ENCODE results near the gene SCNN1B.
"Not testable (repeated sequence)": the region's sequence is repeated elsewhere in the genome, so short reads cannot be mapped to it uniquely, and the experiment has no call there.

Gene SCNN1B

DNA sequence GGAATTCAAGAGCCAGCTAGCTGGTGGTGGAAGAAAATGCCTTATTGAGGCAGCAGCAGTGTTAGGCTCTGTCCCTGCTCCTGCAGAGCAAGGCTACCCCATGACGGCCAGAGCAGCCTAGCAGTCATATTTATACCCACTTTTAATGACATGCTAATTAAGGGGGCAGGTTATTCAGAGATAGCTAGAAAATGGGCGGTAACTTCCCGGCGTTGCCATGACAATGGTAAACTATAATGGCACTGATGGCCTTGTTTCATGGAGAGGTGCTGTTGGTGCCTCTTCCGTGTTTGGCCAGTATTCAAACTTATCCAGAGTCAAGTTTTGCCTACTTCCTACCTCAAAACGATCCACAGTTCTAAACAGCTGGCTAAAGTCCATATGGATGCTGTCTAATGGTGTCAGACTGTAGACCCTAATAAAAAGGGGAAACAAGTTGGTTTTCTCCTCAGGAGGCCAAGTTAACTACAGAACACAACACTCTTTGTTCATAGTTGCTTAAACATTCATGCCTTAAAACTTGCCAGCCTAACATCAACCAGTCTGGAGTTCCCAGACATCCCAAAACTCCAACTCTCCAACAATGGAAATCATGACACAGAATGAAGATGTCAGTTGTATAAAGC lies 3.7 kb upstream of the SCNN1B start:
- no peak for TF ChIP-seq CTCF (IDR thresholded peaks at IDR 0.05; ENCODE audit: low read length, missing control alignments)
- DNase-seq (ENCODE audit: low read depth) = no peak
- no peak overlapping the region for H3K4me3 ChIP-seq (replicated peaks; ENCODE audit: low read depth, low read length)

GRCh38 chr16:23299815-23300214 lies 2.3 kb upstream of the SCNN1B start:
- H3K4me3 ChIP-seq (replicated peaks; ENCODE audit: low read depth, low read length); DNase-seq (ENCODE audit: low read depth): not testable (repeated sequence)

DNA sequence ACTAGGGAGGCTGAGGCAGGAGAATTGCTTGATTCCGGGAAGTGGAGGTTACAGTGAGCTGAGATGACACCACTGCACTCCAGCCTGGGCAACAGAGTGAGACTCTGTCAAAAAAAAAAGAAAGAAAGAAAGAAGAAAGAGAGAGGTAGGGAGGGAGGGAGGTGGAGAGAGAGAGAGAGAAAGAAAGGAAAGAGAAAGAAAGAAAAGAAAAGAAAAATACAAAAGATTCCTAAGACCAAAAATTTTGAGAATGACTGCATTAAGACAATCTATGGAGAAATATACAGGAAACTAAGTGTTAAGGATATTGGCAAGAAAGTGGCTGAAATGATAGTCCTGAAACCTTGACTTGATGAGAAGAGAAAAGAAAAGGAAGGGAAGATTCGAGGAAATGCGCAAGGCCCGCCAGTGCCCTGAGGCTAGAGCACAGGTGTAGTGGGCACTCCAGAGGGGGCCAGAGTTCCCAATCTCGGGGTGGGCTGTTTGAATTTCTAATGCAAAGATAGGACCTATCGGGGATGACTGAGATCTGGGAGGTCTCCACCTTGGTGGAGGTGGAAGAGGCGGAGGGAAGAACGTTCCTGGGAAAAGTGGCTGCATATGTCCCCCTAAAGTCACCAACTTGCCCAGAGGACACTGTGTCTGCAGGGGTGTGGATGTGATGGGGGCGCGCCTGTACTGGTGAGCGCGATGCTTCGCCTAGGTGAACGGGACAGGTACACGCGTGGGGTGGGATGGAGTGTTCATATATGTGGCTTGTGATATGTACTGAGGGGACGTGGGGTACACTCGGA lies 654 bp upstream of the SCNN1B start:
- no peak overlapping the region for H3K4me3 ChIP-seq (replicated peaks; ENCODE audit: low read depth, low read length)
- no peak for DNase-seq (ENCODE audit: low read depth)
- TF ChIP-seq CTCF (IDR thresholded peaks at IDR 0.05; ENCODE audit: low read length, missing control alignments) = no peak

DNA sequence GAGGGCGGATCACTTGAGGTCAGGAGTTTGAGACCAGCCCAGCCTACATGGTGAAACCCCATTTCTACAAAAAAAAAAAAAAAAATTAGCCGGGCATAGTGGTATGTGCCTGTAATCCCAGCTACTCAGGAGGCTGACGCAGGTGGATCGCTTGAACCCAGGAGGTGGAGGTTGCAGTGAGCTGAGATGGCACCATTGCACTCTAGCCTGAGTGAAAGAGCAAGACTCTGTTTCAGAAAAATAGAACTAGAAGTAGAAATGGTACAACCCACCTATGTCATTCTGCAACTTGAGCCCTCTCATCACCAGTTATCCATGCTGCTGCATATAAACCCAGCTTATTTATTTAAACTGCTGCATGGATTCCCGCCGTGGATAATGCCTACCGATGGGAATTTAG lies 1.6 kb downstream of the SCNN1B start:
- DNase-seq (ENCODE audit: low read depth) = no peak
- no peak overlapping the region for H3K4me3 ChIP-seq (replicated peaks; ENCODE audit: low read depth, low read length)
- no peak for TF ChIP-seq CTCF (IDR thresholded peaks at IDR 0.05; ENCODE audit: low read length, missing control alignments)

- no peak overlapping the region for H3K4me3 ChIP-seq (replicated peaks; ENCODE audit: low read depth, low read length)
- DNase-seq (ENCODE audit: low read depth) = no peak
- TF ChIP-seq CTCF (IDR thresholded peaks at IDR 0.05; ENCODE audit: low read length, missing control alignments) = no peak
Measured at GRCh38 chr16:23304620-23305019, 2.5 kb downstream of the SCNN1B start.

GRCh38 chr16:23306199-23307100 lies 4.3 kb downstream of the SCNN1B start:
- TF ChIP-seq CTCF (IDR thresholded peaks at IDR 0.05; ENCODE audit: low read length, missing control alignments) = no peak
- DNase-seq (ENCODE audit: low read depth) = no peak
- no peak overlapping the region for H3K4me3 ChIP-seq (replicated peaks; ENCODE audit: low read depth, low read length)

DNA sequence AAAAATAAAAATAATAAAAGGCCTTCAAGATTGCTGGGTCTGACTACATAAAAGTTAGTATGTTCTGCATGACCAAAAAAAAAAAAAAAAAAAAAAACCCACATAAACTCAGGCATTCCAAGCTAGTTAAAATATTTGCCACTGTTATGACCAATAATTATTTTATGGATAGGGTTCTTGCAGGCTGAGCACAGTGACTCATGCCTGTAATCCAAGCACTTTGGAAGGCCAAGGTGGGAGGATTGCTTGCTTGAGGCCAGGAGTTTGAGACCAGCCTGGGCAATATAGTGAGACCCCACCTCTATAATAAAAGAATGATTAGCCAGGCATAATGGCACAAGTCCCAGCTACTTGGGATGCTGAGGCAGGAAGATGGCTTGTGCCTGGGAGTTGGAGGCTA lies 8.1 kb downstream of the SCNN1B start:
- no peak for DNase-seq (ENCODE audit: low read depth)
- H3K4me3 ChIP-seq (replicated peaks; ENCODE audit: low read depth, low read length) = no peak overlapping the region
- no peak for TF ChIP-seq CTCF (IDR thresholded peaks at IDR 0.05; ENCODE audit: low read length, missing control alignments)
